Measurements from ENCODE around the gene P2RX4.
A peak's percentile ranks its signal among the peaks of the same experiment; 100 is the strongest.
"Not testable (repeated sequence)": the region's sequence is repeated elsewhere in the genome, so short reads cannot be mapped to it uniquely, and the experiment has no call there.

The P2RX4 gene

DNA sequence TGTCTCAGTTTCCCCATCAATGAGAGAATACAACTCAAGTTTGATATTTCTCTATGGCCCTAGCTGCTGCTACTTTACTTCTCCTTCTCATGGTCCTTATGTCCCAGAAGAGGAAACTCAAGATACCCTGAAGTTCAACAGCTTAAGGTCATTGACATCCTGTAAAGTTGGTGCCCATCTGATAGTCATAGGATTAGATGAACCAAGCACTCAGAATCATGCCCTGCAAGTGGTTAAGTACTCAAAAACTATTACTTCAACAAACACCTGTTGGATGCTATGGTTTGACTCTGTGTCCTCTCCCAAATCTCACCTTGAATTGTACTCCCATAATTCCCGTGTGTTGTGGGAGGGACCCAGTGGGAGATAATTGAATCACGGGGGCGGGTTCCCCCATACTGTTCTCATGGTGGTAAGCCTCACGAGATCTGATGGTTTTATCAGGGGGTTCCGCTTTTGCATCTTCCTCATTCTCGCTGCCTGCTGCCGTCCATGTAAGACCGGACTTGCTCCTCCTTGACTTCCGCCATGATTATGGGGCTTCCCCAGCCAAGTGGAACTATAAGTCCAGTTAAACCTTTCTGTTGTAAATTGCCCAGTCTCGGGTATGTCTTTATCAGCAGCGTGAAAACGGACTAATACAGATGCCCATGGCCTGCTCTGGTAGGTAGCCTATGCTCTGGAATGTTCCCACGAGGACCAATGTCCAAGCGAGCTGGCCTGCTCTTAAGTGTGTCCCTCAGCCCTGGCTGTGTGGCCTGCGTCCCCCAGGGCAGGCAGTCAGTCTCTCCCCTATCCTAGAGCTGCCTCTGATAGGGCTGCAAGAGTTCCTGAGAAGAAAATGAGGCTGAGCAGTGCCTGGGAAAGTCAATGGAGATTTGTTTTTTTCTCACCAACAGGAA is 68.5 kb downstream of the P2RX4 start:
- no peak overlapping the region for H3K4me3 ChIP-seq (ENCODE audit: low read length)
- TF ChIP-seq, protein P1, sequence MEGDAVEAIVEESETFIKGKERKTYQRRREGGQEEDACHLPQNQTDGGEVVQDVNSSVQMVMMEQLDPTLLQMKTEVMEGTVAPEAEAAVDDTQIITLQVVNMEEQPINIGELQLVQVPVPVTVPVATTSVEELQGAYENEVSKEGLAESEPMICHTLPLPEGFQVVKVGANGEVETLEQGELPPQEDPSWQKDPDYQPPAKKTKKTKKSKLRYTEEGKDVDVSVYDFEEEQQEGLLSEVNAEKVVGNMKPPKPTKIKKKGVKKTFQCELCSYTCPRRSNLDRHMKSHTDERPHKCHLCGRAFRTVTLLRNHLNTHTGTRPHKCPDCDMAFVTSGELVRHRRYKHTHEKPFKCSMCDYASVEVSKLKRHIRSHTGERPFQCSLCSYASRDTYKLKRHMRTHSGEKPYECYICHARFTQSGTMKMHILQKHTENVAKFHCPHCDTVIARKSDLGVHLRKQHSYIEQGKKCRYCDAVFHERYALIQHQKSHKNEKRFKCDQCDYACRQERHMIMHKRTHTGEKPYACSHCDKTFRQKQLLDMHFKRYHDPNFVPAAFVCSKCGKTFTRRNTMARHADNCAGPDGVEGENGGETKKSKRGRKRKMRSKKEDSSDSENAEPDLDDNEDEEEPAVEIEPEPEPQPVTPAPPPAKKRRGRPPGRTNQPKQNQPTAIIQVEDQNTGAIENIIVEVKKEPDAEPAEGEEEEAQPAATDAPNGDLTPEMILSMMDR (conservative IDR thresholded peaks at IDR 0.05; ENCODE audit: low read length), result no peak
- no peak for DNase-seq (ENCODE audit: low read depth)

DNA sequence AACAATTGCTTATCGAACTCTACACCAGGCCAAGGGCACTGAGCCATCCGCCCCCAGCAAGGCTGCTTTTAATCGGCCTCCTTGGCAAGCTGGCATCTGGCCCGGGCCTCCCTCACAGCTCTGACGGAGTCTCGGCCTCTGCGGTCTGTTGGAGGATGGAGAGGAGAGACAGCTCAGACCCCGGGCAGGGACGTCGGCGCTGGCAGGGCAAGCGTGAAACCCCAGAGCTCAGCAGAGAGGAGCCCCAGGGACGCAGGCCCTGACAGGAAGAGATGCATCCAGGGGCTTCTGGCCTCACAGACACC is 69.1 kb downstream of the P2RX4 start:
- DNase-seq (ENCODE audit: low read depth), result no peak
- TF ChIP-seq, protein P1 (conservative IDR thresholded peaks at IDR 0.05; ENCODE audit: low read length), result no peak
- H3K4me3 ChIP-seq (ENCODE audit: low read length), result no peak overlapping the region

DNA sequence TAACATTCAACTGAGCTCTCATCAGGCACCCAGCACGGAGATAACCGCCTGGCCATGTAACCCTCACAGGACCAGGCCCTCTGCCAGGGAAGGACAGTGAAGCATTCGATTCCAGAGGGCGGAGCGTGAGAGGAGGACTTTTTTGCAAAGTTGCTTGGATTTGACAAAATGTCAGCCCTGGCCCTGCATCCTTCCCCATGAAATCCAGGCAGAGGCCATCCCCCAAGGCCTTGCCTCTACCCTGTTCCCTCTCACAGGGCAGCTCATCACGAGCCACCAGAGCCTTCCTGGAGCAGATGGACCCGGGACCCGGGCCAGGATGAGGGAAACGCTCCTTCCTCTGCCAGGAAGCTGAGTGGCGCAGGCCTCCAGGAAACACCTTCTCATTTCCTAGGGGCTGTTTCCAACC is 69.6 kb downstream of the P2RX4 start:
- TF ChIP-seq, protein P1 (conservative IDR thresholded peaks at IDR 0.05; ENCODE audit: low read length), result no peak
- H3K4me3 ChIP-seq (ENCODE audit: low read length), result no peak overlapping the region
- DNase-seq (ENCODE audit: low read depth), result peak; percentile 21

DNA sequence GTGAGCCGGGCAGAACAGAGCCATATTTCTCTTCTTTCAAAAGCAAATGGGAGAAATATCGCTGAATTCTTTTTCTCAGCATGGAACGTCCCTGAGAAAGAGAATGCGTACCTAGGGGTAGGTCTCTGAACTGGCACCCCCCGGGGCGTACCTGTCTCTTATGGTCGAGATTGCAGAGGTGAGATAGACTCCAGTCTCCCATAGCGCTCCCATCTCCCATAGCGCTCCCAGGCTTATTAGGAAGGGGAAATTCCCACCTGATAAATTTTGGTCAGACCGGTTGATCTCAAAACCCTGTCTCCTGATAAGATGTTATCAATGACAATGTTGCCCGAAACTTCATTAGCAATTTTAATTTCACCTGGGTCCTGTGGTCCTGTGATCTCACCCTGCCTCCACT is 70.6 kb downstream of the P2RX4 start:
- H3K4me3 ChIP-seq (ENCODE audit: low read length); DNase-seq (ENCODE audit: low read depth): not testable (repeated sequence)

GRCh38 chr12:121281116-121281515 is 71.2 kb downstream of the P2RX4 start:
- H3K4me3 ChIP-seq (ENCODE audit: low read length); DNase-seq (ENCODE audit: low read depth): not testable (repeated sequence)

- TF ChIP-seq, protein P1 (conservative IDR thresholded peaks at IDR 0.05; ENCODE audit: low read length), result no peak
- DNase-seq (ENCODE audit: low read depth), result no peak
- H3K4me3 ChIP-seq (ENCODE audit: low read length), result no peak overlapping the region
Observed at GRCh38 chr12:121282072-121282742, 72.3 kb downstream of the P2RX4 start.

GRCh38 chr12:121282910-121283309 is 73.0 kb downstream of the P2RX4 start:
- DNase-seq (ENCODE audit: low read depth), result not testable (repeated sequence)

GRCh38 chr12:121283388-121283787 is 73.5 kb downstream of the P2RX4 start:
- DNase-seq (ENCODE audit: low read depth), result no peak
- TF ChIP-seq, protein P1 (conservative IDR thresholded peaks at IDR 0.05; ENCODE audit: low read length), result no peak
- no peak overlapping the region for H3K4me3 ChIP-seq (ENCODE audit: low read length)

More at GRCh38 chr12:121282910-121283309, 73.0 kb downstream of the P2RX4 start:
- not testable (repeated sequence) for H3K4me3 ChIP-seq (ENCODE audit: low read length)

Data from AG10803 (cell line).